Peyer's patch (tissue), 4 donors: ENCODE data around the gene YPEL4.

Experiments
- POLR2A ChIP-seq, 2 donors: fragments of 450-650 bp; IDR thresholded peaks; one replicate each; pipeline ENCODE4 v1.5.1; 2017; ENCODE audit warnings: antibody characterized with exemption in 2 of 2, mild to moderate bottlenecking in 2 of 2, moderate library complexity in 2 of 2
- TF ChIP-seq, protein P1 (sequence below), 6 experiments: fragments of 450-650 bp in 4 of 6; fragments of 200-600 bp in 2 of 6; sonication (generic) in 1 of 6; IDR thresholded peaks; one replicate each; pipeline ENCODE4 v1.5.1; 2017 to 2019; ENCODE audit warnings: antibody characterized with exemption in 6 of 6, mild to moderate bottlenecking in 3 of 6, moderate library complexity in 1 of 6

DNA sequence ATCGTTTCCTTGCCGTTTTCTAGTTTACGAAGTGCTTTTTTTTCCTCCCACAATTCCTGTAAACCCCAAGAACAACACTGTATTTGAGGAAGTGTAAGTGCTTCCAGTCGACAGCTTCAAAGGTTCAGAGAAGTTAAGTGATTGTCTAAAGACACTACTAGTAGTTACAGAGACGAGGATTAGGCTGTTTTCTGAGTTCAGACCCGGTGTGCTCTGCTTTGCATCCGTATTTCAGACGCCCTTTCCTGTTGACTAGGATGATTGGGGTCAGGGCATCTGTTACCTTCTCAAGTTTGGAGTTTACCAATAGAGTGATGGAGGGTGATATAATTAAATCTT is 8.3 kb upstream of the YPEL4 start:
- TF ChIP-seq, protein P1, sequence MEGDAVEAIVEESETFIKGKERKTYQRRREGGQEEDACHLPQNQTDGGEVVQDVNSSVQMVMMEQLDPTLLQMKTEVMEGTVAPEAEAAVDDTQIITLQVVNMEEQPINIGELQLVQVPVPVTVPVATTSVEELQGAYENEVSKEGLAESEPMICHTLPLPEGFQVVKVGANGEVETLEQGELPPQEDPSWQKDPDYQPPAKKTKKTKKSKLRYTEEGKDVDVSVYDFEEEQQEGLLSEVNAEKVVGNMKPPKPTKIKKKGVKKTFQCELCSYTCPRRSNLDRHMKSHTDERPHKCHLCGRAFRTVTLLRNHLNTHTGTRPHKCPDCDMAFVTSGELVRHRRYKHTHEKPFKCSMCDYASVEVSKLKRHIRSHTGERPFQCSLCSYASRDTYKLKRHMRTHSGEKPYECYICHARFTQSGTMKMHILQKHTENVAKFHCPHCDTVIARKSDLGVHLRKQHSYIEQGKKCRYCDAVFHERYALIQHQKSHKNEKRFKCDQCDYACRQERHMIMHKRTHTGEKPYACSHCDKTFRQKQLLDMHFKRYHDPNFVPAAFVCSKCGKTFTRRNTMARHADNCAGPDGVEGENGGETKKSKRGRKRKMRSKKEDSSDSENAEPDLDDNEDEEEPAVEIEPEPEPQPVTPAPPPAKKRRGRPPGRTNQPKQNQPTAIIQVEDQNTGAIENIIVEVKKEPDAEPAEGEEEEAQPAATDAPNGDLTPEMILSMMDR (IDR thresholded peaks at IDR 0.05), result no peak
- TF ChIP-seq POLR2A (IDR thresholded peaks at IDR 0.05), result no peak
